Measurements from ENCODE around the gene STK38L. TPM values are rescaled to one million over a fixed set of nuclear protein-coding genes. Genes with fewer than 3 reads are reported as not detected.

STK38L gene
- total RNA-seq, 1 donor from 2014 or later: 72.2 TPM

- no peak for DNase-seq (ENCODE audit: low read depth in 2 of 2)
Observed at GRCh38 chr12:27276275-27276674, 32.2 kb downstream of the STK38L start.

DNA sequence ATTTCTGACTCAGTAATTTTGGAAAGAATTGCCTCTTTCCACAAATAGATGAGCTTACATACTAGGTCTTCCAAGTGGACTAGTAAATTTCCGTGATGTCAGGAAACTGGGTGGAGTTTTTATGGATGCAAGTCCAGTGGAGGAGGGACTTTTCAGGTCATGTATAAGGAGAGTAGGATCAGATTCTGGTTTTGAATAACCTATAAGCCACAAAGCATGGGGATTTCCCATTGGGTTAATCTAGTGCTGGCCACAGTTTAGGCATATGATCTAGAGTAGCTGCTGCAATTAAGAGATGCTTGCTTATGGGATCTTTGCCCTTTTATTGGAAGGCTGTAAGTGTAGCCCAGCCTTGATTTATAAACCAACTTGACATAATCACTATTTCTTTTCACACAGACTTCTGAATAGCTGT is 33.8 kb downstream of the STK38L start:
- DNase-seq (ENCODE audit: low read depth in 2 of 2): peak; percentile 82 to 92

GRCh38 chr12:27279826-27280225 is 35.7 kb downstream of the STK38L start:
- DNase-seq (ENCODE audit: low read depth in 2 of 2): no peak

GRCh38 chr12:27280412-27280811 is 36.3 kb downstream of the STK38L start:
- DNase-seq (ENCODE audit: low read depth in 2 of 2): no peak

DNA sequence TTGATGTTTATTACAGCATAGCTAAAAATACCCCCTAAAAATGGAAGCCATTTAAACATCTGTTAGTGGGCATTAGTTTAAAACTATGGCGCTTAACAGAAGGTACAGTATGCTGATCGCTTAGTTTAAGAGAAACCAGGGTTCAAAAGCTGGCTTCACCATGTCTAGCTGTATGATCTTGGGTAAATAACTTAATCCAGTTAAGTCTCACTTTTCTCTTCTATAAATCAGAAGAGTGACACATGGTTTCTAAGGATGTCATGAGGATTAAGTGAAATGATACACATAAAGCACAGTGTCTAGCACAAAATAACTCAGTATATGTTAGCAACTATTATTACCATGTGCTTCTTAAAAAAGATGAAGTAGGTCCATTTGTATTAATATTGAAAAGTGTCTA is 38.7 kb downstream of the STK38L start:
- no peak for DNase-seq (ENCODE audit: low read depth in 2 of 2)

DNA sequence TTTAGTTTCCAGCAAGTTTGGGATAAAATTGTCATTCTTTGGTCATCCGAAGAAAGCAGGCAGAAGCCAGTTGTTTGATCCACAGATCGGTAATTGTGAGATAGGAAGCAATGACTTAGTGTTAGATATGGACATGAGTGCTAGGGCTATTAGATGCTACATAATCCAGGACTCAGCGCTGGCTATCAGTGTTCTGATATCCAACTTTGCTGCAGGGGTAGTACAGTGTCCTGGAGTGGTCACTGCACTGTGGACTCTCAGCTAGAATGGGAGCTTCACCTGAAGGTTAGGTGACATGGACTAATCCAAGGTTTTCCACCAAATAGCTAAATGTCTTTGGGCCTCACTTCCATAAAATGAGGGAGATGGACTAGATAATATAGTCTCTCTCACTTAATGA is 39.9 kb downstream of the STK38L start:
- peak in 1 of 2 donors; percentile 37 for DNase-seq (ENCODE audit: low read depth in 2 of 2)

DNA sequence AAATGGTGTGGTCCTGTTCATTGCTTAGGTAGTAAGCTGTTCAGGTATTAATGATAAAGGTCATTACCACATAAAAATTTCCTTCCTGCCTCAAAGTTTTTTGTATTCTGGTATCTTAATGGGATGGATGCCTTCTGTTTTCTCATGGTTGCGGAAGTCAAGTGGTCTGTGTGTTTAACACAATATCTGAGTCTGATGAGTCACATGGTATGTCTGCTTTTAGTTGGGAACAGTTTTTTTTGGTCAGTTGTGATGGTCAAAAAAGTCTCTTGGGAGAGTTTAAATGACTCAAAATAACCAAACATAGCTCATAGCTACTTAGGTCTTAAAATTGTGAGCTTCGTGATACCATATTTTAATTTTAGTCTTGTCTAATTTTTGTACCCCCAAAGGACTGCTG is 40.7 kb downstream of the STK38L start:
- peak; percentile 88 to 95 for DNase-seq (ENCODE audit: low read depth in 2 of 2)

- DNase-seq (ENCODE audit: low read depth in 2 of 2): peak; percentile 71 to 75
Observed at GRCh38 chr12:27285403-27285802, 41.3 kb downstream of the STK38L start.

GRCh38 chr12:27289414-27289813 is 45.3 kb downstream of the STK38L start:
- DNase-seq (ENCODE audit: low read depth in 2 of 2): no peak

DNA sequence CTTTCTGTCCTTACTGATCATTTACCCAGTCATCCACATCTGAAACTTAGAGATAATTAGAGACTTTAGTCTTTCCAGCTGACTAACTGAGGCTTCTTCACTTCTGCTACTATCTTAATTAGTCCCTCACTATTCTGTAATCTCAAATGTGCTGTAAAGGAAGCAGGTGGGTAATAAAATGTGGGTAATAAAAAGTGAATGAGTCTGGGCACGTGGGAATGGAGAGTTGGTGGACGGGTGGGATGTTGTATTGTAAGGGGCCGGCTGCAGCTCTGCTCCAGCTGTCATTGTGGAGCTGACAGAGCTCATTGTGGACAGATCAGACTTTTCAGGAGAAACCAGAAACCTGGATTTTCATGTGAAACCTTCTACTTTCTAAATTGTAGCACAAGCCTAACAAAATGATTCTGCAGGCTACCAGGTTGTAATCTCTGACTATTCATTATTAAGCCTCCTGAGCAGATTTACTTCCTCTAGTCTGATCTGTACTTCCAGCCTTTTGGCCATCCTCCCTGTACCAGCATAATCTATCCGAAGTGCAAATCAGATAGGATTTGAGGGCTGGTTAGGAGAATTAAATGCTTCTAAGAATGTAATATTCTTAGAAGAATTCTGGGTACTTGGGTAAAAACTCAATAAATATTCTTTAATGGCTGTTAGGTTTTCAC is 46.5 kb downstream of the STK38L start:
- peak in 1 of 2 donors; percentile 49 for DNase-seq (ENCODE audit: low read depth in 2 of 2)

DNA sequence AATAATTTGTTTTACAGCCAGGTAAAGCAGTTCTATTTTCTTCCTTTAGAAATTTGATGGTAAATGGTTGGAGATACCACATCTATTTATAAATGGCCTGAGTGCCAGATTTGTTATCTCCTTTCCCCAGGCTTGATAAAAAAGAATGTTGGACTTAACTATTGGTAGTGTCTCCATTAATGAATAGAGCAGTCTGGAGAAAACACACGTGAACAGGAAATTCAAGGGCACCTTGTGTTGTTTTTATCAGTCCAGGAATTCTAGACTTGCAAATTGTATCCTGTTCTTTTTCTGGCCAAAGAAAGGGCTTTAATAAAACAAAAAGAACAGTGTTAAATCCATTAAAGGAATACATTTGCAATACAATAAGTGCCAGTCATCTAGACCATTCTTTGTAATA is 47.8 kb downstream of the STK38L start:
- DNase-seq (ENCODE audit: low read depth in 2 of 2): peak; percentile 82 to 90

GRCh38 chr12:27292718-27293117 is 48.6 kb downstream of the STK38L start:
- DNase-seq (ENCODE audit: low read depth in 2 of 2): peak in 1 of 2 donors; percentile 32

- DNase-seq (ENCODE audit: low read depth in 2 of 2): no peak
Observed at GRCh38 chr12:27293463-27293862, 49.4 kb downstream of the STK38L start.

DNA sequence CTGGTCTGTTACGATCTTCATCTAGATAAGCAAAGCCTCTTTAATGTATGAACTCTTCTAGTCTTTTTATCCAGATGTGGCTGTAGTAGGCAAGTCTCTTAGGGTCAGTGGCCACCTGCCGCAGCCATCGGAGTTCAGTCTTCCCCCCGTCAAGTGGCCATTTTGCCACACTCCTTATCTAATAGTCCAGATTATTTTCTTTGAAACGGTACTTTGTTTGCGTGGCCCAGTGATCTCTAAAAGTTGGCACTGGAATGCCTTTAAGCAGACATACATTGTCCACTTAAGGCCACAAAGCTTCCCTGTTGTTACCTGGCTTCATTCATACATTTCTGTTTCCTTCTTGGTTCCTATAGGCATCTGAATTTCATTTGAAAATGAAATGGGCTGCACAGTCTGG is 52.6 kb downstream of the STK38L start:
- DNase-seq (ENCODE audit: low read depth in 2 of 2): peak in 1 of 2 donors; percentile 54

GRCh38 chr12:27297566-27297965 is 53.5 kb downstream of the STK38L start:
- peak; percentile 69 to 95 for DNase-seq (ENCODE audit: low read depth in 2 of 2)

- no peak for DNase-seq (ENCODE audit: low read depth in 2 of 2)
Observed at GRCh38 chr12:27299102-27299501, 55.0 kb downstream of the STK38L start.

DNA sequence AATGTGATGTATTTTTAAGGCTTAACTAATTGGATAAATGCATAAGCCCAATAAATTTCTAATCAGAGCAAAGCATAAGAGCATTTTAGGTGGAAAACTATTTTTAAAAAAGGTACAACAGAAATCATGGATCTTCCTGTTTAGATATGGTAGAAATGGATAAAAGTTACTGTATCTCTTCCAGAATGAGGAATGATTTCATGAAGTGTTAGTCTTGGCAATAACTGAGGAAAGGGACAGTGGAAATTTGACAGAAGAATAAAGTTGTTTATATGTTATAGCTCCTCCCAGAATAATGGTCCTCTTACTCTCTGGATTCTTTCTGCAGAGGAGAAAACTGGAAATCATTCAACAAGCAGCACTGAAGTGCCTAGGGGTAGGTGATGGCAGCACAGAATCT is 56.1 kb downstream of the STK38L start:
- DNase-seq (ENCODE audit: low read depth in 2 of 2): peak in 1 of 2 donors; percentile 86

DNA sequence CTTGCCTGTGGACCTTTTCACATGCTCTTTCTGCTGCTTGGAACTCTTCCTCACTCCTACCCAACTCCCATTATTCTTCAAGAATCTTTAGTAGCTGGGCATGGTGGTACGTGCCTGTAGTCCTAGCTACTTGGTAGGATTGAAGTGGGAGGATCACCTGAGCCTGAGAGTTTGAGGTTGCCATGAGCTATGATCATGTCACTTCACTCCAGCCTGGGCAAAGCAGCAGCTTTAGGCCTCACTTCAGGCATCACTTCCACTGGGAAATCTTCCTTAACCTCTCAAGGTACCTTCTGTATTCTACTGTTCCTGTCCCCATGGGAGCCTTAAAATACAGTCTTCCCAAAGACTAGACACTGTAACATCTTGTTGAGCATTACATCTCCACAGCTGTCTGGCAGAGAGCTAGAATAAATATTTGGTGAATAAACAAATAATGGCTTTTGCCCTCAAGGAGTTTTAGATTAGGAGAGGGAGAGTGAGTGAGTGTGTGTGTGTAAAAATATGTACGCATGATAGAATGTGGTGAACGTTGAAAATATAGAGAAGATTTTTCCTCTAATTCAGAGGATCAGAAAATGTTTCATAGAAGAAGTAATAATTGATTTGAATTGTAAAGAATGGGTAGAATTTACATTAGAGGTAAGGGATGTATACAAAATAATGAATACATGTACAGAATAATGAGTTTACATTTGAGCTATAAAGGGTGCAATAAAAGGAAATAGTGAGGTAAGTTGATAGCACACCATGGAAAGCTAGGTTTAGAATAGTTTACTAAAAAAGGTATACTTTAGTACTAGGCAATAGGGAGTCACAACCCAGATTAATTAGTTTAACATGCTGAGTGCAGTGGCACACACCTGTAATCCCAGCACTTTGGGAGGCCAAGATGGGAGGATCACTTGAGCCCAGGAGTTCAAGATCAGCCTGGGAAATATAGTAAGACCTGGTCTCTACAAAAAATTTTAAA is 59.3 kb downstream of the STK38L start:
- DNase-seq (ENCODE audit: low read depth in 2 of 2): no peak

DNA sequence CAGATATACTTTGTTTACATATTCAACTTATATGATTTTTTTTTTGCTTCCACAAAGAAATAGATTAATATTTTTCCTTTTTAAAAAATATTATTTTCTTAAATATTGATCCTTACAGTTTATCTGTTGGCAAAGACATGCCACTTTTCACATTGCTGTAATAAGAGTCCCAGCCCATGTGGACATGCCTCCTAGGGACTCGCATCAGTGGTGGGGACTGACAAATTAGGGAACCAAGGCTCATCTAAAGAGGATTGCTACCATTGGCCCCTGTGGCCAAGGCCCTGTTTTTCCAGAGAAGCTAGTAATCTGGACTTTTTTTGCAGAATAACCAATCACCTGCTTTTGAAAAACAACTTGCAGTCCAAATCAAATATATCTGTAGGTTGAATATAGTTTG is 60.8 kb downstream of the STK38L start:
- DNase-seq (ENCODE audit: low read depth in 2 of 2): peak in 1 of 2 donors; percentile 13

GRCh38 chr12:27305673-27306456 is 61.8 kb downstream of the STK38L start:
- DNase-seq (ENCODE audit: low read depth in 2 of 2): peak; percentile 70 to 74

GRCh38 chr12:27309293-27309994 is 65.4 kb downstream of the STK38L start:
- DNase-seq (ENCODE audit: low read depth in 2 of 2): no peak

All from lung microvascular endothelial cell (primary cell).